Progenitor cell of endocrine pancreas (in vitro differentiated cells): ENCODE measurements around the gene ATP5F1C. TPM values are rescaled to one million over a fixed set of nuclear protein-coding genes. Genes with fewer than 3 reads are reported as not detected.

Experiments used
- DNase-seq: peaks from one replicate; pipeline ENCODE4 v3.0.0; 2021; ENCODE audit warnings: low spot score; ENCODE audit not compliant: unreplicated experiment
- H3K27ac Mint-ChIP-seq: 2 replicates; pipeline ENCODE4 v1.8.0; 2021; ENCODE audit warnings: mild to moderate bottlenecking, moderate library complexity, mixed read lengths
- H3K27me3 Mint-ChIP-seq: 2 replicates; pipeline ENCODE4 v1.8.0; 2021; ENCODE audit warnings: mixed read lengths
- H3K36me3 Mint-ChIP-seq: 2 replicates; pipeline ENCODE4 v1.8.0; 2022; ENCODE audit warnings: mixed read lengths; ENCODE audit not compliant: insufficient read depth
- H3K4me1 Mint-ChIP-seq: 2 replicates; pipeline ENCODE4 v1.8.0; 2021; ENCODE audit warnings: low read depth, mixed read lengths
- H3K4me3 Mint-ChIP-seq: 2 replicates; pipeline ENCODE4 v1.8.0; 2021; ENCODE audit warnings: low read depth, mild to moderate bottlenecking, moderate library complexity, mixed read lengths
- H3K9me3 Mint-ChIP-seq: 2 replicates; pipeline ENCODE4 v1.8.0; 2021; ENCODE audit warnings: low read depth, mixed read lengths
- total RNA-seq: library from RNA; stranded (reverse); gene quantifications from 2 replicates; pipeline ENCODE4 v1.2.1, GENCODE V29; 2021
- TF ChIP-seq, protein P1 (sequence below): fragments of 200-600 bp; sonication (generic); IDR thresholded peaks from one replicate; pipeline ENCODE4 v1.5.0; 2021; ENCODE audit warnings: antibody characterized with exemption, mild to moderate bottlenecking; ENCODE audit not compliant: unreplicated experiment

ATP5F1C gene
- total RNA-seq, 1 donor from 2014 or later, result 221 TPM

DNA sequence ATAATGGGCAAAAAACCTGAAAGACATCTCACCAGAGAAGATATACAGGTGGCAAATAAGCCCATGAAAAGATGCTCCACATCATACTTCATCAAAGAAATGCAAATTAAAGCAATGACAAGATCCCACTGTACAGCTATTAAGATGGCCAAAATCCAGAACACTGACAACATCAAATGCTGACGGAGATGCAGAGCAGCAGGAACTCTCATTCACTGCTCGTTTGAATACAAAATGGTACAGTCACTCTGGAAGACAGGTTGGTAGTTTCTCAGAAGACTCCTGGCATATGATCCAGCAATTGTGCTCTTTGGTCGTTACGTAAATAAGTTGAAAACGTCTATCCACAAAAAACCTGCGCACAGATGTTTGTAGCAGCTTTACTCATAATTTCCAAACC, 35.7 kb upstream of the ATP5F1C start:
- TF ChIP-seq, protein P1, sequence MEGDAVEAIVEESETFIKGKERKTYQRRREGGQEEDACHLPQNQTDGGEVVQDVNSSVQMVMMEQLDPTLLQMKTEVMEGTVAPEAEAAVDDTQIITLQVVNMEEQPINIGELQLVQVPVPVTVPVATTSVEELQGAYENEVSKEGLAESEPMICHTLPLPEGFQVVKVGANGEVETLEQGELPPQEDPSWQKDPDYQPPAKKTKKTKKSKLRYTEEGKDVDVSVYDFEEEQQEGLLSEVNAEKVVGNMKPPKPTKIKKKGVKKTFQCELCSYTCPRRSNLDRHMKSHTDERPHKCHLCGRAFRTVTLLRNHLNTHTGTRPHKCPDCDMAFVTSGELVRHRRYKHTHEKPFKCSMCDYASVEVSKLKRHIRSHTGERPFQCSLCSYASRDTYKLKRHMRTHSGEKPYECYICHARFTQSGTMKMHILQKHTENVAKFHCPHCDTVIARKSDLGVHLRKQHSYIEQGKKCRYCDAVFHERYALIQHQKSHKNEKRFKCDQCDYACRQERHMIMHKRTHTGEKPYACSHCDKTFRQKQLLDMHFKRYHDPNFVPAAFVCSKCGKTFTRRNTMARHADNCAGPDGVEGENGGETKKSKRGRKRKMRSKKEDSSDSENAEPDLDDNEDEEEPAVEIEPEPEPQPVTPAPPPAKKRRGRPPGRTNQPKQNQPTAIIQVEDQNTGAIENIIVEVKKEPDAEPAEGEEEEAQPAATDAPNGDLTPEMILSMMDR, result no peak
- Mint-ChIP-seq H3K27ac (no peak overlapping the region), H3K27me3 (no peaks in the 10 kb centered on the region), H3K4me1 (no peaks in the 10 kb centered on the region), H3K4me3 (no peak overlapping the region), H3K9me3 (no peaks in the 10 kb centered on the region), H3K36me3 (peaks cover 31% of the 10 kb centered on the region)
- no peak for DNase-seq

DNA sequence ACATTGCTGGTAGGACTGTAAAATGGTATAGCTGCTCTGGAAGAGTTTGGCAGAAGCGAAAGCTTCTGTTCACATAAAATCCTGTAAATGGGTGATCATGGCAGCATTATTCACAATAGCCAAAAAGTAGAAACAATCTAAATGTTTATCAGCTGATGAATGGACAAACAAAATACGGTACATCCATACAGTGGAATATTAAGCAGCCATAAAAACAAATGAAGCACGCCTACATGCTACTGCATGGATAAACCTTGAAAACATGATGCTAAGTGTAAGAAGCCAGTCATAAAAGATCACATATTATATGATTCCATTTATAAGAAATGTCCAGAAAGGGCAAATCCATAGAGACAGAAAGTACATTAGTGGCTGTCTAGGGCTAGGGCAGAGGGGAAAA, 32.9 kb upstream of the ATP5F1C start:
- Mint-ChIP-seq H3K9me3 (no peaks in the 10 kb centered on the region), H3K27ac (no peak overlapping the region), H3K27me3 (no peaks in the 10 kb centered on the region), H3K4me1 (no peaks in the 10 kb centered on the region), H3K4me3 (no peak overlapping the region), H3K36me3 (peaks cover 40% of the 10 kb centered on the region)
- DNase-seq, result no peak
- TF ChIP-seq, protein P1, result no peak

DNA sequence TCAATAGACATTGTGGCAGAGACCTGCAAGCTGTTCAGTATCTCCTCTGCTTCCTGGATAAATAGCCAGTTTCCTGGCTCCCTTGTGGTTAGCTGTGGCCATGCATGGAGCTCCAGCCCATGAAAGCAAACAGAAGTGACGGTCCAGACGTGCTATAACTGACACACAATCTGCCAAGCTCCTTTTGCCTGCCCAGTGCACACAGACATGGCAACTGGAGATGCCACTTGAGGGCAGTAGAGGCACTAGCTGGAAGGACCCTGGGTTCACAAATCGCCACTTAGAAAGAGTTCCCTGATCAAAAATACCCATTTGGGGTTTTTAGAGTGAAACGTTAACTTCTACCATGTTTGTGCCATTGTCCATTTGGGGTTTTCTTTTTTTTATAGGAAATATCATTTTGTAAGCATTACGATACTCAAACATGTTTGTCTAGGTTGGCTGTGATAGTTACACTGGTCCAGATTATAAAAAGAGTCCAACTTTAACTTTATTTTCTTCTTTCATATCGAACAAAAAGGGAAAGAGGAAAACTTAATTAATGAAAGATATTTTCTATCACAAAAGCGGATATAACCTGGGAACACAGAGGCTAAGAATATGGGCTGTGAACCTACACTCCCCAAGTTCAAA, 31.5 kb upstream of the ATP5F1C start:
- Mint-ChIP-seq H3K4me3 (no peak overlapping the region), H3K9me3 (no peaks in the 10 kb centered on the region), H3K4me1 (no peaks in the 10 kb centered on the region), H3K27ac (no peak overlapping the region), H3K36me3 (peaks cover 40% of the 10 kb centered on the region), H3K27me3 (no peaks in the 10 kb centered on the region)
- DNase-seq, result no peak
- TF ChIP-seq, protein P1, result peak; percentile 49

DNA sequence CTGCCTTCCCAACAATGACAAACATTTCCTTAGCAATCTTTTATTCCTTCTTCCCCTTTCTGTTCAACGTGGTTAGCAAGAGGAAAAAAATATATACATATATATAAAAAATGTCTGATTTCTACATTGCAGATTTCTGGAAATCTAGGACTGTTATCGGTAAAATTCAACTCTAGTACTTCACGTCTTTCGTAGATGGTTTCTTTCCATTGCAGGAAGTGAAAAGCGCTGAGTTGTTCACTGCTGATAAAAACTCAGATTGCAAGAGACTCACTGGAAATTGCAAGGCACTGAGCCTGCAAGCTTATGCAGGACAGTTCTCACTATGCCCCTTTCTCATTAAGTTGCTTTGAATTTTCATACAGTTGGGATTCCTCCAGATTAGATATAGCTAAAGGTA, 24.0 kb upstream of the ATP5F1C start:
- Mint-ChIP-seq H3K27ac (no peak overlapping the region), H3K9me3 (no peaks in the 10 kb centered on the region), H3K27me3 (no peaks in the 10 kb centered on the region), H3K4me3 (no peak overlapping the region), H3K36me3 (peaks cover 20% of the 10 kb centered on the region), H3K4me1 (no peaks in the 10 kb centered on the region)
- no peak for DNase-seq
- TF ChIP-seq, protein P1, result no peak

DNA sequence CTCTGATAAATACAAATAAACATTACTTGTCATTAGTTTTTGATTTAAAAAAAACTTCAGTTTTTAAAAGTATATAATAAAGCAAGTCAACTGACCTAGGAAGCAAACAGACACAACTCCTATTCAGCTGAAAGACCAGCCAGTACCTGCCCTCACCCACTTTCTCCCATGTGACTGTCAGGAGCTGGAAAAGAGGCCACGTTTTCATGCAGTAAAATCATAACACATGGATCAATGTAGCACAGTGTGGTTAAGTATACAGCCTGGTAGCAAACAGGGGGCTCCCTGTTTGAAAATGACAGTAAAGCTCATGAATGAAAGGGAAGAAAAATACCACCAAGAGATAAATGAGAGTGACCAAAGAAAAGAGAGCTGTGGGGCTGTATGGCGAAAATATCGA, 21.7 kb upstream of the ATP5F1C start:
- H3K27ac Mint-ChIP-seq, result peak overlapping the region; percentile 45
- H3K27me3 Mint-ChIP-seq, result no peaks in the 10 kb centered on the region
- DNase-seq, result no peak
- H3K9me3 Mint-ChIP-seq, result no peaks in the 10 kb centered on the region
- peaks cover 23% of the 10 kb centered on the region for H3K36me3 Mint-ChIP-seq
- TF ChIP-seq, protein P1, result no peak
- no peak overlapping the region for H3K4me3 Mint-ChIP-seq
- H3K4me1 Mint-ChIP-seq, result peaks cover 5% of the 10 kb centered on the region
